ENCODE results near the gene GMEB2.
"Not testable (repeated sequence)": the region's sequence is repeated elsewhere in the genome, so short reads cannot be mapped to it uniquely, and the experiment has no call there.

Gene GMEB2

DNA sequence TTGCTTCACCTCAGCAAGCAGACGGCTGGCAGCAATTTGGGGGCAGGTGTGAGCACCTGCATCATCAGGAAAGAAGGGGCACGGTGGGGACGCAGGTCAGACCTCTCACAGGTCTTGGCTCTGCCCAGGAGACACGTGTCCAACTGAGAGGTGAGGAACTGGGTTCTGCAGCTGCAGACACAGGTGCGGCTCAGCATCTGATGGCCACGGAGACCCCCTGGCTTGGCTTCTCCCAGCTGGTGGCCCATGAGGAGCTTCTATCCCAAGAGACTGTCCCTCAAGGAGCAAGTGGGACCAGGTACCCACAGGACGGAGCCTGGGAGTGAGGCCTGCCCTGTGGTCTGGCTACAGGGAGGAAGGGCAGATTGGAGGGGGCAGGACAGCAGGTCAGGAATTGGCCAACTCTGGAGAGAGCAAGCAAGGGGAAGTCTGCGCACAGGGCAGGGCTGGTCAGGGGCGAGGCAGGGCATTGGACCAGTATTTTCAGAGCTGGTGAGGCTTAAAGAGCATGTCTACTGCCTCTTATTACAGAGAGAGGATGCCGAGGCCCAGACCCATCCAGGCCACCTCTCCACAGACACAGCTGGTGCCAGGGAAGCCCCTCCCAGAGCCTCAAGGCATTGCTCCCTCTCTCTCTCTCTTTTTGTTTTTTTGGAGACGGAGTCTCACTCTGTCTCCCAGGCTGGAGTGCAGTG, 22.1 kb upstream of the GMEB2 start:
- H3K4me3 Mint-ChIP-seq, result no peak overlapping the region
- H3K36me3 Mint-ChIP-seq, result no peaks in the 10 kb centered on the region
- H3K27ac Mint-ChIP-seq, result no peak overlapping the region
- peaks cover 21% of the 10 kb centered on the region for H3K27me3 Mint-ChIP-seq
- no peaks in the 10 kb centered on the region for H3K9me3 Mint-ChIP-seq
- H3K4me1 Mint-ChIP-seq, result peaks cover 13% of the 10 kb centered on the region
- no peak for ATAC-seq

DNA sequence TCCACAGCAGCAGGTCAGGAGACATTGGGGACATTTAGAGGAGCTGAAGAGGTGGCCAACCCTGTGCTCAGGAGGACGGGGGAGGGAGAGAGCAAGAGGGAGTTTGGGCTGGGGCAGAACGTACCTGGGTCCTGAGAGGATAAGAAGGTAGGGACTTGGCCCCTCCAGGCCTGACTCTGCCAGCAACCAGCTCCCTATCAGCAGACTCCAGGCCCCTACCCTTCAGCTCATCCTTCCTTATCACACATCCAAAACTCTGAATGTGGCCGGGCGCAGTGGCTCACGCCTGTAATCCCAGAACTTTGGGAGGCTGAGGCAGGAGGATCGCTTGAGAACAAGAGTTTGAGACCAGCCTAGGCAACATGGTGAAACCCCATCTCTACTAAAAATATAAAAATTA, 21.3 kb upstream of the GMEB2 start:
- no peak overlapping the region for H3K4me3 Mint-ChIP-seq
- H3K27ac Mint-ChIP-seq, result no peak overlapping the region
- H3K36me3 Mint-ChIP-seq, result no peaks in the 10 kb centered on the region
- no peaks in the 10 kb centered on the region for H3K9me3 Mint-ChIP-seq
- ATAC-seq, result no peak
- H3K4me1 Mint-ChIP-seq, result peaks cover 13% of the 10 kb centered on the region
- peaks cover 14% of the 10 kb centered on the region for H3K27me3 Mint-ChIP-seq

DNA sequence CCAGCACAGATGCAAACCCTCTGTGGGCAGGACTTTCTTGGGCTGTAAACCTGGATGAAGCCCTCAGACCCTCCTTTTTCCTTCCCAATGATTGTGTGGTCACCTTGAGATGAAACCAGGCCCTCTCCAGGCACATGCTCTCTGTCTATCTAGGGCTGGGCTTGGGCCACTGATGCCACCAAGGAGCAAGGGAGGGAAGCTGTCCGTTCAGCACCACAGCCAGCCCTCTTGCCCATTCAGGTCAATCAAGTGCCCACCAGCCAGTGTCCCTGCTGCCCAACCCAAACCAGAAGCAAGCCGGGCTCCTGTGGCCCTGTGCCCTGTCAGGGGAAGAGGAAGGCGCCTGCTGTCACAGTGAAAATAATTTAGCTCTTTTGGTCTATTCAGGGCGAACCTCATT, 18.3 kb upstream of the GMEB2 start:
- H3K27me3 Mint-ChIP-seq, result no peaks in the 10 kb centered on the region
- H3K36me3 Mint-ChIP-seq, result no peaks in the 10 kb centered on the region
- no peak for ATAC-seq
- H3K9me3 Mint-ChIP-seq, result no peaks in the 10 kb centered on the region
- H3K27ac Mint-ChIP-seq, result no peak overlapping the region
- H3K4me1 Mint-ChIP-seq, result peaks cover 14% of the 10 kb centered on the region
- H3K4me3 Mint-ChIP-seq, result no peak overlapping the region

DNA sequence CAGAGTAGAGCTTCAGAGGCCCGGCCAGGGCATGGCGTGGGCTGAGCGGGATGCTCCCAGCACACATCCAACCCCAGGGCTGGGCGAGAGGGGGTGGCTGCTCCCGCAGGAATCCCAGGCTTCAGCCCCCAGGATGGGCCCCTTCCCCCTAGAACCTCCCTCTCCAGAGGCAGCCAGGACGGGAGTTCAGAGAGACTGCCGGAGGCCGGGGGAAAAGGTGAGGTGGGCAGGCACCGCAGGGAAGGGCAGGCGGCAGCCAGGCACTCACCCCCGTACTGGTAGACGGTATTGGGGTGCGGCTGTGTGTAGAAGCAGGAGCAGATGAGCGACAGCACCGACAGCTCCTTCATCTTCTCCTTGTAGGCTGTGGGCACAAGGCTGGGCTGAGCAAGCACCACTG, 17.0 kb upstream of the GMEB2 start:
- no peak overlapping the region for H3K4me3 Mint-ChIP-seq
- no peaks in the 10 kb centered on the region for H3K9me3 Mint-ChIP-seq
- ATAC-seq, result no peak
- H3K27me3 Mint-ChIP-seq, result no peaks in the 10 kb centered on the region
- peaks cover 3% of the 10 kb centered on the region for H3K36me3 Mint-ChIP-seq
- peaks cover 27% of the 10 kb centered on the region for H3K4me1 Mint-ChIP-seq
- peak overlapping the region; percentile 94 for H3K27ac Mint-ChIP-seq

DNA sequence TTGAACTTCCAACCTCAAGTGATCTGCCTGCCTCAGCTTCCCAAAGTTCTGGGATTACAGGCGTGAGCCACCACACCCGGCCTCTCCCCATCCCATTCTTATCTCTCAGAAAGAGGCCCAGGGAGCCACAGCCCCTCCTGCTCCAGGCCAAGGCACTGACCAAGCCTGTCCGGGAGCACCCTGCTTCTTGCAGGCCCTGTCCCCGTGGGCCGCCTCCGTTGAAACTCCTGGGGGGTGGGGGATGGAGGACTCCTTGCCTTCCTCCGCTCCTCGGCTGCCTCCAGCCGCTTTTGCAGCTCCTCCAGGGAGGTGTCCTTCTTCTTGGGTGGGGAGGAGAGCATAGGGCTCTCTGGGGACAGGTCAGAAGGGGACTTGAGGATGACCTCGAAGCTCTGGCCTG, 16.6 kb upstream of the GMEB2 start:
- ATAC-seq, result no peak
- H3K4me3 Mint-ChIP-seq, result peak overlapping the region; percentile 79
- peaks cover 31% of the 10 kb centered on the region for H3K4me1 Mint-ChIP-seq
- no peaks in the 10 kb centered on the region for H3K27me3 Mint-ChIP-seq
- peaks cover 5% of the 10 kb centered on the region for H3K36me3 Mint-ChIP-seq
- H3K9me3 Mint-ChIP-seq, result no peaks in the 10 kb centered on the region
- H3K27ac Mint-ChIP-seq, result peak overlapping the region; percentile 94

DNA sequence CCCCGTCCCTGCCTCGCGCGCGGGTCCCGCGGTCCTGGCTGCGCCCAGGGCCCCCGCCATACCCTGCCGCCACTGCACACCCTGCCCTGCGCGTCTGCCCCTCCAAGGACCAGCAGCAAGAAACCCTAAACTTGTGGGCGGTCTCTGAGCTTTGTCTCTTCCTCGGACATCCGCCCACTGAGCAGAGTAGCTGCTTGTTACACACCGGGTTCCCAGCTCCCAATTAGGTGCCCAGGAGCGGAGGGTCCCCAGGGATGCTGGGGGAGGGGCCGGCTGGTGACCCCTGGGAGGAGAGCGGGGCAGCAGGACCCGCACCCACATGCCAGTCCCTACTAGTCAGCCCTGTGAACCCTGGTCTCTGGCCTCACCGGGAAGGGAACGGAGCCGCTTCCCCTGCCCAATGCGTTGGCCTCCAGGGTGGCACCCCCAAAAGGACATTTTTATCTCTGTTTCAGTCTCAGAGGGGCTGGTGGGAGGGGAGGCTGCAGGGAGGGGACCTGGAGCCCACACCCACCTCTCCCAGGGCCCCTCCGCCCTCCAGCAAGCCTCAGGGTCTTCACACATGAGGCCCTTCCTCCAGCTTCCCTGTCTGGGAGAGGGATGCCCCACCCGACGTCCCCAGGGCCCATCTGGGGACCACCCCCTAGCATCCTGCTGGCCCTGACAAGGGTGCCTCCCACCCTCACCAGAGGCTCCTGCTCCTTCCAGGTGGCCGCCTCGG, 15.8 kb upstream of the GMEB2 start:
- H3K36me3 Mint-ChIP-seq, result peaks cover 5% of the 10 kb centered on the region
- H3K4me3 Mint-ChIP-seq, result peak overlapping the region; percentile 79
- peak overlapping the region; percentile 94 for H3K27ac Mint-ChIP-seq
- no peaks in the 10 kb centered on the region for H3K27me3 Mint-ChIP-seq
- H3K9me3 Mint-ChIP-seq, result no peaks in the 10 kb centered on the region
- peaks cover 39% of the 10 kb centered on the region for H3K4me1 Mint-ChIP-seq
- peak; percentile 1 for ATAC-seq

DNA sequence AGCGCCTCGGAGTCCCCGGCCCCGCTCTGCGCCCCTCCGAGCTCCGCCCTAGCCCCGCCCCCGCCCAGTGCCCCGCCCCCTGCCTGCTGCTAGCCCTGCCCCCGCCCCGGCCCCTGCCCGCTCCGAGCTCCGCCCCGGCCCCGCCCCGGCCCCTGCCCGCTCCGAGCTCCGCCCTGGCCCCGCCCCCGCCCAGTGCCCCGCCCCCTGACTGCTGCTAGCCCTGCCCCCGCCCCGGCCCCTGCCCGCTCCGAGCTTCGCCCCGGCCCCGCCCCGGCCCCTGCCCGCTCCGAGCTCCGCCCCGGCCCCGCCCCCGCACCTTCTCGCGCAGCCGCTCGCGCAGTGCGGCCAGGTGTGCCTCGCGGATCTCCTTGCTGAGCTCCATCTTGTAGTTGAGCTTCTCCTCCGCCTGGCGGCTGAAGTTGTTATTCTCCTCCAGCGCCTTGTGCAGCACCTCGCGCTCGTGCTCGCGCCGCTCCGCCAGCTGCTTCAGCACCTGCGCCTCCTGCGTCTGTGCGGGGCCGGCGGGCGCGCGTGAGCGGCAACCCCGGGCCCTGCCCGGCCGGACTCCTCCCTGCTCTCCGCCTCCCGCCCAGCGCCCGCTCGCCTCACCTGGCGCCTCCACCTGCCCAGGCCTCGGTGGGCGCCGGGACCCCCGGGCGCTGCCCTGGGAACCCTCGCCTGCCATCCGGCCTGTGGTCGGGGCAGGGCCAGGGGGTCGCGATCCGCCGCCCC, 15.1 kb upstream of the GMEB2 start:
- Mint-ChIP-seq H3K4me1 (peaks cover 44% of the 10 kb centered on the region), H3K27me3 (no peaks in the 10 kb centered on the region), H3K27ac (peak overlapping the region; percentile 94), H3K4me3 (peak overlapping the region; percentile 79), H3K9me3 (no peaks in the 10 kb centered on the region), H3K36me3 (peaks cover 5% of the 10 kb centered on the region)
- peak; percentile 84 for ATAC-seq

DNA sequence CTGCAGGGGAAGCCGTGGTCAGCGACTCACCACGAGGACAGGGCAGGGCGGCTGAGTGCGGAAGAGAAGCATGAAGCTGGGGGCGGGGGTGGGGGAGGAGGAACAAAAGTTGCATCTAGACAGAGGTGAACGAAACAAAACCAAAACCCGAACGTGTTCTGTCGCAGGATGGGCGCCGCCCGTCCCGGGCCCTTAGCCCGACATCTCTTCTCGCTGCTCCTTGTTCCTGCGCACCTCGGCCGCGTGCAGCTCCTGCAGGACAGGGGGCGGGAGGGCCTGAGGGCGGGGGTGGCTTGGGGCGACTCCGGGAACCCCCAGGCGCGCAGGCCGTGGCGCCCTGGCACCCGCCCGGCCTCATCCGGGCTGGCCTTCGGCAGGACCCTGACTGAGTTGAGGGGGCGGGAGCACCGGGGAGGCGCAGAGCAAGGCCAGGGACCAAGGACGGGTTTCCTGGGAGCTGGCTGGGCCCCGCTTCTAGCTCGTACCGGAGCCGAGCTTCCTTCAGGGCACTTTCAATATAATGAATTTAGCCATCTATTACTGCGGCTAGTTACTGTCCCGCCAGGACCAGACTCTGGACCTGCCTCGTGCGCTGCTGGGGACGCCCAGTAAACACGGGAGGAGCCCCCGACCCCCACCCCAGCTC, 14.4 kb upstream of the GMEB2 start:
- peak; percentile 49 for ATAC-seq
- H3K4me3 Mint-ChIP-seq, result peak overlapping the region; percentile 79
- peaks cover 5% of the 10 kb centered on the region for H3K36me3 Mint-ChIP-seq
- H3K9me3 Mint-ChIP-seq, result no peaks in the 10 kb centered on the region
- peaks cover 48% of the 10 kb centered on the region for H3K4me1 Mint-ChIP-seq
- no peaks in the 10 kb centered on the region for H3K27me3 Mint-ChIP-seq
- peak overlapping the region; percentile 94 for H3K27ac Mint-ChIP-seq

DNA sequence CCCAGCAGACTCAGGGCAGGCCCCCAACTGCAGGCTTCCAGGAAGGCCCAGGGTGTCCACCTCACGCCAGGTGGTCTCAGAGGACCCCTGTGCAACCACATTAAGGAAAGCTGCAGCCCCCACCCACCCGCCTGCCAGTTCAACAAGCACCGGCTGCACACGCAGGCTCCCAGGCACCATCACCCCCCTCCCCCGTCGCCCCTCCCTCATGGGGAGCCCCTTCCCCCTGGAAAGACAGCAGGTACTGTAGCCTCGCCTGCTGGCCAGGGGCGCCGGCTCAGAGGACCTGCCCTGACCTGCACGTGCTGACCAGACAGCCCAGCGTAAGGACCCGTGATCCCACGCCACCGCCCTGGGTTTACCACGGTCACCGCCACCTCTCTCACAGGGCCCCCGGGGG, 13.8 kb upstream of the GMEB2 start:
- Mint-ChIP-seq H3K4me1 (peaks cover 51% of the 10 kb centered on the region), H3K27ac (peak overlapping the region; percentile 94), H3K4me3 (peak overlapping the region; percentile 91)
- not testable (repeated sequence) for H3K36me3 Mint-ChIP-seq, ATAC-seq, H3K27me3 Mint-ChIP-seq, H3K9me3 Mint-ChIP-seq

DNA sequence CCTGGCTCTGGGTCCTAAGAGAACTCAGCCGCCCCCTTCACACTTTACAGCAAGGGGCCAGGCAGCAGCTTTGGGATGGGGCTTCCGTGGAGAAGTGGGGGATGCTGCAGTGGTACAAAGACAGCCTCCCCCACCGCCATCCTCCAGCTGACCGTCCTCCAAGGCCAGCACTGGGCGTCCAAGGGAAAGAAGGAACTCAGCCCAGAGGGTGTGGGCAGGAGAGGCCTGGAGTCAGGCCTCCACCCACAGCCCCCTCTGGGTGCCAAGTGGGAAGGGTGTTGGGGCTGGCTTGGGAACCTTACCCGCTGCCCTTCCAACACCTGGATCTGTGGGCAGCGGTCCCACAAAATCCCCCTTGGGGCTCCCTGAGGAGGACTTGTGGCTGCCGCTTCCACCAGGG, 13.2 kb upstream of the GMEB2 start:
- Mint-ChIP-seq H3K36me3 (peaks cover 5% of the 10 kb centered on the region), H3K4me1 (peaks cover 57% of the 10 kb centered on the region), H3K27me3 (no peaks in the 10 kb centered on the region), H3K4me3 (peak overlapping the region; percentile 91), H3K9me3 (no peaks in the 10 kb centered on the region), H3K27ac (peak overlapping the region; percentile 94)
- ATAC-seq, result no peak

DNA sequence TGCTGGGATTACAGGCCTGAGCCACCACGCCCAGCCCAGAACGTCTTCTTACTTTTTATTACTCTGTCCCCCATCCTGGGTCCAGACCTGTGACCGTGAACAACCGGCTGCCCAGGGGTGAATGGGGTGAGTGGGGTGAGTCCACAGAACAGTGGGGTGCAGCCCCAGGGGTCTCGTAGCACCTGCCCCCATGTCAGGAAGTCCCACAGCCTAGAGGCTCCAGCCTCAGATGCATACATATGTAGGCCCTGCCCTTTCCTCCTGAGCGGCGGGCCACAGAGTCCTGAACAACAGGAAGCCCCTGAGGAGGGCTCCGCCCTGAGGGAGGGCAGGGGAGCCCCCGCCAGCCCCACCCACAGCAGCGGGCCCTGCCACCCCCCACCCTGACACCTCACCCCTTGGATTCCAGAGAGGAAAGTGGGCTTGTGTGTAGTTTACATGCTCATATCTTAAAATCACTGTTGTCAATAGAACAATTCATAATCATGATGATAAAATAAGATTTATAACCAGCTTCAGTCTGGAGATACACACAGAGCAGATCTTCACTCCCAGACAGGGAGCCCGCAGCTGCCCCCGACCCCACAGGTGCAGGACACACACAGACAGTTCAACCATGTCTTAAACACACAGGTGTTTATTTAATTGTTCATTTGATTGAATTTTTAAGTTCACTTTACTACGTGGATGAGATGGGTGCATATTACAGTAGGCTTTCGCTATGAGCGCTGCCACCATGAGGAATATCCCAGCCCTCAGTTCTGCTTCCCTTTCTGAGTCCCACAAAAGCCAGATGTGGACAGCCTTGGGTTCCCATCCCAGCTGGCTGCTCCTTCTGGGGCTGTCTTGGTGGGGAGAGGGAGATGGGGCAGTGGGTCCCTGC, 12.4 kb upstream of the GMEB2 start:
- H3K27ac Mint-ChIP-seq, result peak overlapping the region; percentile 94
- H3K27me3 Mint-ChIP-seq, result no peaks in the 10 kb centered on the region
- no peaks in the 10 kb centered on the region for H3K9me3 Mint-ChIP-seq
- peaks cover 5% of the 10 kb centered on the region for H3K36me3 Mint-ChIP-seq
- peak overlapping the region; percentile 91 for H3K4me3 Mint-ChIP-seq
- H3K4me1 Mint-ChIP-seq, result peaks cover 59% of the 10 kb centered on the region
- peak; percentile 62 for ATAC-seq

DNA sequence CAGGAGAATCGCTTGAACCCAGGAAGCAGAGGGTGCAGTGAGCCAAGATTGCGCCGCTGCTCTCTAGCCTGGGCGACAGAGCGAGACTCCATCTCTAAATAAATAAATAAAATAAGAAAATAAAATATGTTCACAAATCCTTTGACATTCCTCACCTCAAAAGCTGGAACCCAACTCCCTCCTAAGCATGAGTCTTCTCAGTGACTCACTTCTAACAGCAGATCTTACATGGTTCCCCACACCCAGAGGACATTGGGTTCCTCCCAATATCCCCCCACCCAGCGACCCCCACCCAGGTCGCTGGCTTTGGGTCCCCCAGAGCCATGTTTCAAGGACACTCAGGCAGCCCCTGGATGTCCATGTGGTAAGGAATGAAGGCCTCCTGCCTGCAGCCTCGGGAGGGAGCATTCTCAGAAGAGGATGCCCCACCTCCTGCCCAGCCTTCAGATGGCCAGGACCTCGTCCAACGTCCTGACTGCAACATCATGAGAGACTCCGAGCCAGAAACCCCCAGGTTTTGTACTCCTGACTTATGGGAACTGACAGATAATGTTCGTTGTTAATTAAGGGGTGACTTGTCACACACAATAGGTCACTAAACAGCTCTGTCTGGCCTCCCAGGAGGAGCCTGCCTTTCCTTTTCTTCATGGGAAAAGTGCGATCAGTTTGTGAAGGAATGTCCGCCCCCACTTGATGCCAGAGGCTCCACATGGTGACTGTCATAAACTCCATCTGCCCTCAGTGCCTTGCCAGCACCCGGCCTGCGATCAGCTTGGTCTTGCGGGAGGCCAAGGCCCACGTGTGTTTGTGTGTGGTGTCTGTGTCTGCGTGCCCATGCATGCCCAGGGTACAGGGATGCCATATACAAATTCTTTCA, 10.1 kb upstream of the GMEB2 start:
- ATAC-seq, result no peak
- no peaks in the 10 kb centered on the region for H3K9me3 Mint-ChIP-seq
- H3K27ac Mint-ChIP-seq, result peak overlapping the region; percentile 94
- H3K36me3 Mint-ChIP-seq, result peaks cover 5% of the 10 kb centered on the region
- H3K4me3 Mint-ChIP-seq, result no peak overlapping the region
- no peaks in the 10 kb centered on the region for H3K27me3 Mint-ChIP-seq
- peaks cover 51% of the 10 kb centered on the region for H3K4me1 Mint-ChIP-seq

DNA sequence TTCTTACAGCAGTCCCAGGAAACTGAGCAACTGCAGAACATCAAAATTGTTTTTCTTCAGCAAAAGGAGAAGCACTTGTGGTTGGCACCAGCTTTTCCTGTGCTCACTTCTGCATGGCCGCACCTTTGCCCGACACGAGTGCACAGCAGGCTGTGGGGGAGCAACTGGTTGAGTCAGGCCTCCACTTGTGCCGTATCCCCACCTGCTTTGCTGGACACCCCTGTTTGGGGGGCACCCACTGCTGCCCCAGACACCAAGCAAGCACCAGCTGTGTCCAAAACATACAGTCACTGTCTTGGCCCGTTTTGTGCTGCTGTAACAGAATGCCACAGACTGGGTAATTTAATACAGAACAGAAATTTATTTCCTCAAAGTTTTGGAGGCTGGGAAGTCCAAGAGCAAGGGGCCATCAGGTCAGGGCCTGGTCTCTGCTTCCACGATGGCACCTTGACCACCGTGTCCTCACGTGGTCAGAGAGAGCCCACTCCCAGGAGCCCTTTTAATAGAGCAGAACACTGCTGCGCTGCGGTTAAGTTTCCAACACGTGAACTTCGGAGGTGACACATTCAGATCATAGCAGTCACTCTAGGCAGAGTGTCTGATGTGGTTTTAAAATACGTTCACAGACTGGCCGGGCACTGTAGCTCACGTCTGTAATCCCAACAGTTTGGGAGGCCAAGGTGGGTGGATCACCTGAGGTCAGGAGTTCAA, 8.7 kb upstream of the GMEB2 start:
- Mint-ChIP-seq H3K36me3 (peaks cover 5% of the 10 kb centered on the region), H3K27me3 (no peaks in the 10 kb centered on the region), H3K4me1 (peaks cover 63% of the 10 kb centered on the region), H3K27ac (peak overlapping the region; percentile 98), H3K9me3 (no peaks in the 10 kb centered on the region), H3K4me3 (peak overlapping the region; percentile 56)
- peak; percentile 90 for ATAC-seq
